A673 (cell line): ENCODE measurements around the gene IFNLR1.

Experiments used
- EZH2 ChIP-seq: fragments of 200-600 bp; sonication (generic); IDR thresholded peaks from 2 replicates; pipeline ENCODE4 v1.6.1; 2017; ENCODE audit warnings: borderline replicate concordance, low read depth, mild to moderate bottlenecking, mixed read lengths, antibody characterized with exemption, low read length; ENCODE audit not compliant: poor library complexity, severe bottlenecking
- TF ChIP-seq, protein P1 (sequence below): fragments of 300-800, 200-600 bp; sonication (generic); conservative IDR thresholded peaks from 2 replicates; pipeline ENCODE4 v1.5.1; 2017; ENCODE audit warnings: low read depth, mild to moderate bottlenecking, antibody characterized with exemption, low read length, moderate library complexity, mixed read lengths

DNA sequence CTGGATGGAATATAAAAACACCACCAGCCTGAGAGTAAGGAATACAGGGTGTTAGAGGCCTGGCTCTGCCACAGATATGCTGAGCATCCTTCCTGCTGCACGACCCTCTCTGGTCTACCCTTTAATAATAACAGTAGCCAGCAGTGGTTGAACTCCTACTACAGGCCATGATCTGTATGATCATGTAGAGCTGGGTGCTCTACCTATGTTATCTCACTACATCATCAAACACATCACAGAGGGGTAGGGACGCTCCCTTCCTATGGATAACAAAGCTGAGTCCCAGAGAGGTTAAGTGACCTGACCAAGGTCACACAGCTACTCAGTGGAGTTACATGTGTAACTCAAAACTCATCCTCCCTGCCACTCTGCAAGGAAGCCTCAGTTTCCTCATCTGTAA is 62.1 kb downstream of the IFNLR1 start:
- TF ChIP-seq, protein P1, sequence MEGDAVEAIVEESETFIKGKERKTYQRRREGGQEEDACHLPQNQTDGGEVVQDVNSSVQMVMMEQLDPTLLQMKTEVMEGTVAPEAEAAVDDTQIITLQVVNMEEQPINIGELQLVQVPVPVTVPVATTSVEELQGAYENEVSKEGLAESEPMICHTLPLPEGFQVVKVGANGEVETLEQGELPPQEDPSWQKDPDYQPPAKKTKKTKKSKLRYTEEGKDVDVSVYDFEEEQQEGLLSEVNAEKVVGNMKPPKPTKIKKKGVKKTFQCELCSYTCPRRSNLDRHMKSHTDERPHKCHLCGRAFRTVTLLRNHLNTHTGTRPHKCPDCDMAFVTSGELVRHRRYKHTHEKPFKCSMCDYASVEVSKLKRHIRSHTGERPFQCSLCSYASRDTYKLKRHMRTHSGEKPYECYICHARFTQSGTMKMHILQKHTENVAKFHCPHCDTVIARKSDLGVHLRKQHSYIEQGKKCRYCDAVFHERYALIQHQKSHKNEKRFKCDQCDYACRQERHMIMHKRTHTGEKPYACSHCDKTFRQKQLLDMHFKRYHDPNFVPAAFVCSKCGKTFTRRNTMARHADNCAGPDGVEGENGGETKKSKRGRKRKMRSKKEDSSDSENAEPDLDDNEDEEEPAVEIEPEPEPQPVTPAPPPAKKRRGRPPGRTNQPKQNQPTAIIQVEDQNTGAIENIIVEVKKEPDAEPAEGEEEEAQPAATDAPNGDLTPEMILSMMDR = no peak
- TF ChIP-seq EZH2 = no peak
